Gastroesophageal sphincter (tissue), 3 donors: ENCODE results near the gene MAML2.

Experiments
- CTCF ChIP-seq, 4 experiments: fragments of 200-600 bp in 2 of 4; fragments of 450-650 bp in 2 of 4; sonication (generic) in 1 of 4; IDR thresholded peaks; one replicate each; pipeline ENCODE4 v1.5.1; 2017 to 2019; ENCODE audit warnings: antibody characterized with exemption in 4 of 4, mild to moderate bottlenecking in 2 of 4, moderate library complexity in 2 of 4
- EP300 ChIP-seq: sonication (generic); formaldehyde crosslinking; IDR thresholded peaks from one replicate; pipeline ENCODE4 v1.6.1; 2017; ENCODE audit warnings: antibody characterized with exemption, mild to moderate bottlenecking
- POLR2A ChIP-seq, 2 donors: fragments of 450-650 bp; IDR thresholded peaks; one replicate each; pipeline ENCODE4 v1.6.1; 2017; ENCODE audit warnings: antibody characterized with exemption in 2 of 2, mild to moderate bottlenecking in 2 of 2, moderate library complexity in 1 of 2
- POLR2AphosphoS5 ChIP-seq: sonication (generic); formaldehyde crosslinking; IDR thresholded peaks from one replicate; pipeline ENCODE4 v1.6.1; 2017; ENCODE audit warnings: antibody characterized with exemption

GRCh38 chr11:96090711-96091110 lies 252.3 kb downstream of the MAML2 start:
- TF ChIP-seq CTCF (IDR thresholded peaks at IDR 0.05) (no peak), POLR2A (IDR thresholded peaks at IDR 0.05) (no peak), EP300 (no peak), POLR2AphosphoS5 (no peak)
